Gastroesophageal sphincter (tissue), 3 donors: ENCODE results near the gene CHRNB2.

ENCODE experiments used
- CTCF ChIP-seq, 4 experiments: fragments of 200-600 bp in 2 of 4; fragments of 450-650 bp in 2 of 4; sonication (generic) in 1 of 4; IDR thresholded peaks; one replicate each; pipeline ENCODE4 v1.5.1; 2017 to 2019; ENCODE audit warnings: antibody characterized with exemption in 4 of 4, mild to moderate bottlenecking in 2 of 4, moderate library complexity in 2 of 4
- POLR2AphosphoS5 ChIP-seq: sonication (generic); formaldehyde crosslinking; IDR thresholded peaks from one replicate; pipeline ENCODE4 v1.6.1; 2017; ENCODE audit warnings: antibody characterized with exemption

- TF ChIP-seq CTCF (IDR thresholded peaks at IDR 0.05) (no peak), POLR2AphosphoS5 (no peak)
Measured at GRCh38 chr1:154582885-154583284, 15.3 kb downstream of the CHRNB2 start.
